Fibroblast of mammary gland (primary cell): Measurements from ENCODE around the gene SARS1.

Source experiments
- DNase-seq: peaks from one replicate; pipeline ENCODE4 v3.0.0-alpha.2; 2010; ENCODE audit warnings: low read depth
- H3K4me3 ChIP-seq: 2 replicates; pipeline ENCODE4 v1.5.1; 2011; ENCODE audit warnings: low read depth, mild to moderate bottlenecking, low read length, moderate library complexity; ENCODE audit not compliant: control insufficient read depth
- CTCF ChIP-seq: conservative IDR thresholded peaks from 2 replicates; pipeline ENCODE4 v1.5.1; 2011; ENCODE audit warnings: low read depth, low read length, inconsistent platforms; ENCODE audit not compliant: control insufficient read depth, insufficient read depth

The SARS1 gene

GRCh38 chr1:109181085-109181806 lies 32.5 kb upstream of the SARS1 start:
- no peak for TF ChIP-seq CTCF
- DNase-seq, result peak; percentile 24
- H3K4me3 ChIP-seq, result no peak overlapping the region

GRCh38 chr1:109181807-109182163 lies 31.9 kb upstream of the SARS1 start:
- DNase-seq, result no peak
- no peak overlapping the region for H3K4me3 ChIP-seq
- TF ChIP-seq CTCF, result no peak

GRCh38 chr1:109183058-109183738 lies 30.5 kb upstream of the SARS1 start:
- H3K4me3 ChIP-seq, result no peak overlapping the region
- DNase-seq, result no peak
- no peak for TF ChIP-seq CTCF

GRCh38 chr1:109184687-109185086 lies 29.0 kb upstream of the SARS1 start:
- no peak for TF ChIP-seq CTCF
- no peak for DNase-seq
- H3K4me3 ChIP-seq, result no peak overlapping the region

- TF ChIP-seq CTCF, result no peak
- H3K4me3 ChIP-seq, result no peak overlapping the region
These were observed 28.4 kb upstream of the SARS1 start for GRCh38 chr1:109185357-109185756.

GRCh38 chr1:109185990-109186732 lies 27.6 kb upstream of the SARS1 start:
- no peak for TF ChIP-seq CTCF
- H3K4me3 ChIP-seq, result no peak overlapping the region
- no peak for DNase-seq

More at GRCh38 chr1:109185357-109185756, 28.4 kb upstream of the SARS1 start:
- no peak for DNase-seq
